DND-41 (cell line): ENCODE measurements around the gene TREH.

Source experiments
- EZH2 ChIP-seq: IDR thresholded peaks from 3 replicates; pipeline ENCODE4 v1.6.1; 2012; ENCODE audit warnings: borderline replicate concordance, low read depth, mild to moderate bottlenecking, moderate library complexity, low read length, inconsistent platforms; ENCODE audit not compliant: severe bottlenecking
- TF ChIP-seq, protein P1 (sequence below): IDR thresholded peaks from 2 replicates; pipeline ENCODE4 v1.5.1; 2012; ENCODE audit warnings: borderline replicate concordance, low read length, moderate library complexity, mild to moderate bottlenecking; ENCODE audit not compliant: poor library complexity, severe bottlenecking; ENCODE audit errors: extremely low read depth

DNA sequence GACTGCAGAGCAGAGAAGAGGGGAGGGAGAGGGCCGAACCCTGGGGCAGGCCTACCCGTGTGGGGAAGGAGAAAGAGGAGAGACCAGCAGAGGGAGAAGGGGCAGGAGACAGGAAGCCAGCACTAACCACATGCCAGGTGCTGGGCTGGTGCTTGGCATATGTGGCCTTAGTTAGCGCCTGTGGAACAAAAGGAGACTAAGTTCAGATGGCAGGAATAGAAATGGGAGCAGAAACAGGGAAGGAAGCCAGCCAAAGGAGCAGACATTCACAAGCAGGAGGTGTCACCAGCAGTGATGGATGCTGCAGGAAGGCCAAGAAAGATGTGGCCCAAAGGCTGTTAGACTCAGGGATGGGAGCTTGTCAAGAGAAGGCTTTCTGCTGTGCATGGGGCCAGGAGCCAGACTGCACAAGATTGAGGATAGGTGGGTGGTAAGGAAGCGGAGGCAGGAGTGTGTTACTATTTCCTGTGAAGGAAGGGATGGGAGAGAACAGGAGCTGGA, 26.7 kb downstream of the TREH start:
- TF ChIP-seq, protein P1, sequence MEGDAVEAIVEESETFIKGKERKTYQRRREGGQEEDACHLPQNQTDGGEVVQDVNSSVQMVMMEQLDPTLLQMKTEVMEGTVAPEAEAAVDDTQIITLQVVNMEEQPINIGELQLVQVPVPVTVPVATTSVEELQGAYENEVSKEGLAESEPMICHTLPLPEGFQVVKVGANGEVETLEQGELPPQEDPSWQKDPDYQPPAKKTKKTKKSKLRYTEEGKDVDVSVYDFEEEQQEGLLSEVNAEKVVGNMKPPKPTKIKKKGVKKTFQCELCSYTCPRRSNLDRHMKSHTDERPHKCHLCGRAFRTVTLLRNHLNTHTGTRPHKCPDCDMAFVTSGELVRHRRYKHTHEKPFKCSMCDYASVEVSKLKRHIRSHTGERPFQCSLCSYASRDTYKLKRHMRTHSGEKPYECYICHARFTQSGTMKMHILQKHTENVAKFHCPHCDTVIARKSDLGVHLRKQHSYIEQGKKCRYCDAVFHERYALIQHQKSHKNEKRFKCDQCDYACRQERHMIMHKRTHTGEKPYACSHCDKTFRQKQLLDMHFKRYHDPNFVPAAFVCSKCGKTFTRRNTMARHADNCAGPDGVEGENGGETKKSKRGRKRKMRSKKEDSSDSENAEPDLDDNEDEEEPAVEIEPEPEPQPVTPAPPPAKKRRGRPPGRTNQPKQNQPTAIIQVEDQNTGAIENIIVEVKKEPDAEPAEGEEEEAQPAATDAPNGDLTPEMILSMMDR, result peak; percentile 15
- TF ChIP-seq EZH2, result no peak
